GM21381 (cell line): ENCODE data around the gene SRC.

ENCODE experiments used
- ATAC-seq: cut with Tn5 transposase; IDR thresholded peaks from one replicate; pipeline ENCODE4 v1.9.1; 2021; ENCODE audit warnings: mild to moderate bottlenecking, moderate library complexity; ENCODE audit not compliant: unreplicated experiment

SRC gene

GRCh38 chr20:37393196-37393862 is 47.4 kb downstream of the SRC start:
- ATAC-seq, result no peak

DNA sequence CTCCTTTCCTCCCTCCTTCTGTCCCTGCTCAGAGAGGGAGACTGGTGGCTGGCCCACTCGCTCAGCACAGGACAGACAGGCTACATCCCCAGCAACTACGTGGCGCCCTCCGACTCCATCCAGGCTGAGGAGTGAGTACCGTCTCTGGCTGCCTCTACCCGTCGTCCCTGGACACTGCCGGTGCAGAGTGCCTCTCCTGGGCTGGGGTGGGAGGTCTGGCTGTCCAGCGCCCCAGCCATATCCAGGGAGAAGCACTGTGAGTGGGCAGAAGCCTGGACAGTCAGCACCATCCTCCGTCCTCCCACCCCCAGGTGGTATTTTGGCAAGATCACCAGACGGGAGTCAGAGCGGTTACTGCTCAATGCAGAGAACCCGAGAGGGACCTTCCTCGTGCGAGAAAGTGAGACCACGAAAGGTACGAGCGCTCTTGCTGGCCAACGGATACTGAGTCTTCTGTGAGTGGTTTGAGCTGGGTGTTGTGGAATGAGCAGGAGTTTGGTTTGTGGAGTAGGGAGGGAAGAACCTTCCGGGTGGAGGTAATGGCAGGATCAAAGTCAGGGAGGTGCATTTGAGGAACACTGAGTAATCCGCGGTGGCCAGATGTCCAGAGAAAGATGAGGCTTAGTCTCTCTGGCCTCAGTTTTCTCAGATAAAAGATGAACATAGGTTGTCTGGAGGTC is 48.1 kb downstream of the SRC start:
- no peak for ATAC-seq

- ATAC-seq, result no peak
These were observed 48.8 kb downstream of the SRC start for GRCh38 chr20:37394543-37395409.

DNA sequence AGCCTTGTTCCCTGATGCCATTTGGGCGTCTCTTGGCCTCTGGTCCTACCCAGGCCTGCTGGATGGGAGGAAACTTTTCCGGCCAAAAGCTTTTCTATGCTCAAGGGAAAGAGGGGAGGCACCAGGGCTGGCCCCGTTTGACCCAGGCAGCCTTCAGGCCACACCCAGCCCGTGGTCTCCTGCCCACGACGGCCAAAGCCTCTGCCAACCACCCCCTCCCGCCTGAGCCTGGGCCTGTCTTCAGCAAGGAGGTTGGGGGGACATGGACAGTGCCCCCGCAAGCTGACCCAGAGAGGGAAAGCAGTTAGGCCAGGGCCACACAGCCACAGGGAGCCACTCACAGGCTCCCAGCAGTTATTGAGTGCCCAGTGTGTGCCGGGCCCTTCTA is 49.5 kb downstream of the SRC start:
- ATAC-seq, result no peak

GRCh38 chr20:37395921-37396415 is 50.0 kb downstream of the SRC start:
- no peak for ATAC-seq

GRCh38 chr20:37396416-37397075 is 50.6 kb downstream of the SRC start:
- no peak for ATAC-seq

DNA sequence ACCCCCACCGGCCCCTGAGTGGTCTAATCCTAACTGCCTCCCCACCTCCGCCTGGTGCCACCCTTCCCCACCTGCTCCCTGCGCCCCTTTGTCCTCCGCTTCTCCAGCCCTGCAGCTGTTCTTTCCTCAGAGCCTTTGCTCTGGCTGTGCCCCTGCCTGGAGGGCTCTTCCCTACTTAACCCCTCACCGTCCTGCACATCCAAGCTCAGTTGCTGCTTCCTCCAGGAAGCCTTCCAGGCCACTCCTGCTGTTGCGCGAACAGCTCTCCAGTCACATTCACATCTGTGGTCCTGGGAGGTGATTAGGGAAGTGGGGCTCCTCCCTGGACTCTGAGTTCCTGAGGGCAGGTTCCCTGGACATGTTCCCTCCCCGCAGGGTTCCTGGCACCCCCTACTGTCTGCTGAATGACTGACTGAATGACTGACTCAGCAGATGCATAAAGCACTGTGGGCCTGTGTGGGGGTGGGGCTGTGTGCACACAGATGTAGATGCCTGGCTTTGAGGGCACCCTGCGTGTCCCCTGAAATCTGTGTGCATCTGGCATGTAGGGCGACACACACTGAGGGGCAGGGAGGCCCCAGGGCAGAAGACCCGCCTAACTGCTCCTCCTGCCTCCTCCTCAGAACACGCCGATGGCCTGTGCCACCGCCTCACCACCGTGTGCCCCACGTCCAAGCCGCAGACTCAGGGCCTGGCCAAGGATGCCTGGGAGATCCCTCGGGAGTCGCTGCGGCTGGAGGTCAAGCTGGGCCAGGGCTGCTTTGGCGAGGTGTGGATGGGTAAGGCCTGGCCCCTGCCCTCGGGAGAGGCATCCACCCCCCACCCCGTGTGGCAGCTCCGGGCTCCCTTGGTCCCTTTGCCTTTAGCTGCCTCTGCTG is 51.4 kb downstream of the SRC start:
- ATAC-seq, result no peak

DNA sequence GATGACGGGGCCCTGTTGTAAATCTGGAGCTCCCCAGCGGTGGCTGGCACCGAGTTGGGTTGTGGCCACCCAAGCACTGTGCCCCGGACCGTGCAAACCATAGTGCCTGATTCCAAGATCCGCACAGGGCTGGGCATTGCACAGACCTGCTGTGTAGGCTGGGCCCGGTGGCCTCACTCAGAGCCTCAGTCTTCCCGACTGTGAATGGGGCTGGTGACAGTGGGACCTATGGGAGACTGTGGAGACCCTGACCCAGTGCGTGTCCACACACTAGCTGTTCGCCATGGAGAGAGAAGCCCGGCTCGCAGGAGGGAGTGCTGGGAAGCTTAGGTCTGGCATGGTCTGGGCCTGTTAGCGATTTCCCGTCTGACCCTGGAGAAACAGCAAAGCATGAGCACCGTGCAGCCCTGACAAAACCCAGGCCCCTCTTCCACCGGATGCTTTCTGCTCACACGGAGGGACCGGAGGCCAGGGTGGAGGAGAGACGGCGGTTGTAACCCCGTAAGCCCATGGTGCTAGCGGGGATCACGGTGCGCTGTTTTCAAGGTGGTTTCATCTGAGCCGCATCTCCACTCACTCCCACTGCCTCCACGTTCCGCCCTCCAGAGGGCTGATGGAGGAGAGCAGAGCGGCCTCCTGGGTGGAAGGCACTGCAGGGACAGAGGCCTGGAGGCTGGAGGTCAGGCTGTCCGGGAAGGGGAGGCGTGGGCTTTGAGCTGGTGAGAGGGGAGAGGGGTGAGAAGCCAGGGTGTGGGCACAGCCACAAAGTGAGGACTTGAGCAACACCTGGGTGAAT is 52.2 kb downstream of the SRC start:
- ATAC-seq, result no peak

DNA sequence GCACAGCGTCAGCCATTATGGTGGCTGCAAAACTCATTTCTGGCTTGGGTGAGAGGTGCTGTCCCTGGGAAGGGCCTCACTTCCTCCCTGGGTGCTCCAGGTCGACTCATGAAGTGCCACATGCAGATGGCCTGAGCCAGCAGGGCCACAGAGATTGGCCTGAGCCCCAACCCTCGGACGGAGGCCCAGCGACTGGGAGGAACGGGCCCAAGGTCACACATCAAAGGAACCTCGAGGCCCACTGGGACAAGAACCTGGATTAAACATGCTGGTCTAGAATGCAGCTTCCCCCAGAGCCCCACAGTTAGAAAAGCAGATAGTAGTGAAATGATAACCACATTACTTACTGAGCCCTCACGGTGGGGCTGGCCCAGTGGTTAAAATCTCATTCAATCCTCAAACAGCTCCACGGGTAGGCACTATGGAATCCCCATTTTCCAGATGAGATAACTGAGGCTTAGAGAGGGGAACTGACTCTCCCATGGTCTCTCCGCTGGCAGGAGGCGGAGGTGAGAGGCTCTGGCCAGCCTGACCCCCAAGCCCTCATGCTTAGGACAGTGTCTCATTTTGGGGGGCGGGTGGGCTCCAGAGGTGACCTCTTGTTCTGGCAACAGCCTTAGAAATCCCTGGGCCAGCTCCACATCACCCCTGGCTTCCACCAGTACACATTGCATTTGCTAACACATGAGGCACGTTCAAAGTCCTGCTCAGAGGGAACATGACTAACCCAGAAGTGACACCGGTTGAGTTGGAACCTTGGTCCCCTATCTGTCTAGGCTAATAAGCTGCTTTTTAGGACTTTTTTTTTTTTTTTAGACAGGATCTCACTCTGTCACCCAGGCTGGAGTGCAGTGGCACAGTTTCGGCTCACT is 53.0 kb downstream of the SRC start:
- no peak for ATAC-seq

DNA sequence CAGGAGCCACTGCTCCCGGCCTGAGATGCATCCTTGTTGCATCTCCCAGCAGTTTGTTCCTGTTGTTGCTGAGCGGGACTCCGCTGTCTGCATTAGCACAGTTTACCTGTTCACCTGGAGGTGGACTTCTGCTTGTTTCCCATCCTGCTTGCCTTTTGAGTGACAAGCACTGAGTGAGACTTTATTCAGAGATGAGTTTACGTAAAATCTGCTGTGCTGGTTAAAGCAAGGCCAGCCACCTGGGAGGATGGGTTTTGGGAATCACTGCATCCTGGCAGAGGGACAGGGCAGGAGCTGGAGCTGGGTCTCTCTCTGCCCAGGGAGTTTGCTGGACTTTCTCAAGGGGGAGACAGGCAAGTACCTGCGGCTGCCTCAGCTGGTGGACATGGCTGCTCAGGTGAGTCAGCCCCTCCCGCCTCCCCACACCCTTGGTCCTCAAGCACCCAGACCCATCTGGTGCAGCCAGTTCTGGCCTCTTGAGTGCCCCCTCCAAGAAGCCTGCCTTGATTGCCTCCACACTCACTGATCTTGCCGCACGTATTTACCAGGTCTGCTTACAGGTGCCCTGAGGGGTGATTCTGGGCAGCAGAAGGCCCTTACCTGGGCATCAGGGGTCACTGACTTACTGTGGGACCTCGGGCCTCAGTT is 55.5 kb downstream of the SRC start:
- no peak for ATAC-seq

DNA sequence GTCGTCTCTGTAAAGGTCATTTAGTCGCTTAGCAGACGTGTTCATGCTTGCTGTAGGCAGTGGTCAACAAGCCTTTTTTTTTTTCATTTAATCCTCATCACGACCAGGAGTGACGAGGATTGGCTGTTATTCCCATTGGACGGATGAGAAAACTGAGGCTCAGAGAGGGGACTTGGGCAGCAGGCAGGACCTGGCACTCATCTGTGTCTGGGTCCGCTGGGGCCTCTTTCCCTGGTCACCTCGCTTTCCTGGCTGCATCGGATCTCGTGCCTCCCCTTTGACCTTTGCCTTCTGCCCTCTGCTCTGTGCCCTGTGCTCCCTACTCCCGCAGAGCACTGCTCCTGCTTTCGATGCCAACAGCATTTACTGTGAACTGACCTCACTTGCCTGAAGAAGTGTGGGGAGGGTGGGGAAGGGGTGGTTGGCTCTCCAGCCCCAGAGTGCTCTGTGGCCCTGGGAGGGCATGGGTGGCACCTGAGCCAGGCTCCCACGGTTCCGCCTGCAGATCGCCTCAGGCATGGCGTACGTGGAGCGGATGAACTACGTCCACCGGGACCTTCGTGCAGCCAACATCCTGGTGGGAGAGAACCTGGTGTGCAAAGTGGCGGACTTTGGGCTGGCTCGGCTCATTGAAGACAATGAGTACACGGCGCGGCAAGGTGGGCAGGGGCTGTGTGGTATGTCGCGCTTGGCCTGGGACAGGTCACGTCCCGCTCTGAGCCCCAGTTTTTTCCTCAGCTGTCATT is 56.2 kb downstream of the SRC start:
- ATAC-seq, result no peak

GRCh38 chr20:37403107-37404033 is 57.4 kb downstream of the SRC start:
- no peak for ATAC-seq

DNA sequence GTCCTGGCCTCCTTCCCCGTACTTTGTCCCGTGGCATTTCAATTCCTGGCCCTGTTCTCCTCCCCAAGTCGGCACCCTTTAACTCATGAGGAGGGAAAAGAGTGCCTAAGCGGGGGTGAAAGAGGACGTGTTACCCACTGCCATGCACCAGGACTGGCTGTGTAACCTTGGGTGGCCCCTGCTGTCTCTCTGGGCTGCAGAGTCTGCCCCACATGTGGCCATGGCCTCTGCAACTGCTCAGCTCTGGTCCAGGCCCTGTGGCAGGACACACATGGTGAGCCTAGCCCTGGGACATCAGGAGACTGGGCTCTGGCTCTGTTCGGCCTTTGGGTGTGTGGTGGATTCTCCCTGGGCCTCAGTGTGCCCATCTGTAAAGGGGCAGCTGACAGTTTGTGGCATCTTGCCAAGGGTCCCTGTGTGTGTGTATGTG is 58.5 kb downstream of the SRC start:
- ATAC-seq, result no peak

- ATAC-seq, result no peak
These were observed 59.5 kb downstream of the SRC start for GRCh38 chr20:37405351-37405897.
